Activated naive CD8-positive, alpha-beta T cell treated with anti-CD3 and anti-CD28 coated beads, Interleukin-2, amount 10 ng/mL, durations not matched to agents 7 days and 5 days (primary cell): ENCODE data around the gene NPL. TPM values are rescaled to one million over a fixed set of nuclear protein-coding genes. Genes with fewer than 3 reads are reported as not detected.

Source experiments
- ATAC-seq: fragments of 150-1000 bp; cut with Tn5 transposase; one replicate; pipeline ENCODE4 v1.10.0; 2021; ENCODE audit warnings: low read depth, moderate library complexity
- POLR2A ChIA-PET: fragments of 350-600 bp; sonication (Branson Sonifier 250); formaldehyde crosslinking; loops from one replicate; lab custom pipeline; 2021; ENCODE audit warnings: antibody characterized with exemption; lab: Charles Lee
- DNase-seq: peaks from one replicate; pipeline ENCODE4 v3.0.0; 2021
- H3K27ac Mint-ChIP-seq: one replicate; pipeline ENCODE4 v1.8.0; 2022; ENCODE audit warnings: mild to moderate bottlenecking, mixed read lengths
- H3K27me3 Mint-ChIP-seq: one replicate; pipeline ENCODE4 v1.8.0; 2022; ENCODE audit warnings: mild to moderate bottlenecking, moderate library complexity, mixed read lengths
- H3K36me3 Mint-ChIP-seq: one replicate; pipeline ENCODE4 v1.8.0; 2021; ENCODE audit warnings: mild to moderate bottlenecking, mixed read lengths
- H3K4me1 Mint-ChIP-seq: one replicate; pipeline ENCODE4 v1.8.0; 2021; ENCODE audit warnings: mixed read lengths
- H3K4me3 Mint-ChIP-seq: one replicate; pipeline ENCODE4 v1.8.0; 2022; ENCODE audit warnings: mild to moderate bottlenecking, moderate library complexity, mixed read lengths
- H3K9me3 Mint-ChIP-seq: one replicate; pipeline ENCODE4 v1.8.0; 2021; ENCODE audit warnings: mixed read lengths
- total RNA-seq, 2 experiments: library from RNA; stranded (reverse); gene quantifications; one replicate each; pipeline ENCODE4 v1.2.3, GENCODE V29; 2021

NPL gene
- total RNA-seq, 2 experiments from 2014 or later: 5.6 to 6.2 TPM

GRCh38 chr1:182877331-182877730 lies 87.8 kb downstream of the NPL start:
- Mint-ChIP-seq H3K4me3 (no peak overlapping the region), H3K27me3 (no peaks in the 10 kb centered on the region), H3K36me3 (peaks cover 79% of the 10 kb centered on the region), H3K9me3 (no peaks in the 10 kb centered on the region), H3K27ac (no peak overlapping the region), H3K4me1 (peaks cover 10% of the 10 kb centered on the region)
- ATAC-seq (no peak), DNase-seq (no peak)
- POLR2A ChIA-PET: interaction anchor here (1.1 kb wide), 1 partner anchor 11 kb away, joined by 3 read pairs; no protein-coding TSS in a partner anchor

DNA sequence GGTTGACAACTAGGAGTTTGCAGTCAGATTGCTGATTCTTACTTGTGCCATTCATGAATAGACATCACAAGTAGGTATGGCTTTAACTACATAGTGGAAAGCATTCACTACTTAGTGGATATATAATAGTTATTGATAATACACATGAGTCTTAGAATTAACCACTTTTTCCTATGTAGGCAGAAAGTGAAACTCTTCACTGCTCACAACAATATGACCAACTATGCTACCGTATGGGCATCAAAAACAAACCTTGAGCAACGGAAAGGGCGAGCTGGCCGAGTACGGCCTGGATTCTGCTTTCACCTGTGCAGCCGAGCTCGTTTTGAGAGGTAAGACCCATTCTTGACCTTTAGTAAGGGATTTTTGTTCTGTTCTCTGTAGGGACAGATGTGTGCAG lies 88.3 kb downstream of the NPL start:
- POLR2A ChIA-PET: no interaction called here
- H3K4me1 Mint-ChIP-seq: peaks cover 10% of the 10 kb centered on the region
- no peak overlapping the region for H3K4me3 Mint-ChIP-seq
- DNase-seq (no peak), ATAC-seq (peak; percentile 36)
- H3K9me3 Mint-ChIP-seq: no peaks in the 10 kb centered on the region
- H3K27ac Mint-ChIP-seq: no peak overlapping the region
- H3K36me3 Mint-ChIP-seq: peaks cover 78% of the 10 kb centered on the region
- H3K27me3 Mint-ChIP-seq: no peaks in the 10 kb centered on the region

Other genes with a start within 250 kb of the NPL start
- 10 to 100 TPM; 11.4 to 13.2 TPM for gene RNASEL, start 200.5 kb upstream of the NPL start, total RNA-seq
- gene RGS16, start 185.4 kb upstream of the NPL start, total RNA-seq: 1 to 10 TPM; 1.4 TPM
- gene RGS8, start 105.2 kb upstream of the NPL start, total RNA-seq: not detected
- 100 to 1,000 TPM; 176 to 180 TPM for gene DHX9, start 49.6 kb downstream of the NPL start, total RNA-seq
- gene SHCBP1L, start 163.4 kb downstream of the NPL start, total RNA-seq: not detected
- under 1 TPM; 0.17 to 0.97 TPM for gene LAMC1, start 233.6 kb downstream of the NPL start, total RNA-seq